ENCODE data around the gene FGF12.

The FGF12 gene

GRCh38 chr3:192365571-192365970, 361.8 kb downstream of the FGF12 start:
- no peaks in the 10 kb centered on the region for H3K4me1 ChIP-seq (ENCODE audit: control insufficient read depth, insufficient read depth, low read depth, low read length)
- no peak overlapping the region for H3K18ac ChIP-seq (ENCODE audit: low read depth in 1 of 2, low read length in 2 of 2)
- no peak overlapping the region for H4K8ac ChIP-seq (ENCODE audit: low read length)
- H3K36me3 ChIP-seq (ENCODE audit: control insufficient read depth in 1 of 2, insufficient read depth in 2 of 2, low read depth in 1 of 2, low read length in 2 of 2), result no peaks in the 10 kb centered on the region
- H3K27ac ChIP-seq (ENCODE audit: low read length, poor library complexity, severe bottlenecking), result no peak overlapping the region
- no peak overlapping the region for H2BK120ac ChIP-seq (ENCODE audit: low read depth, low read length)
- no peak overlapping the region for H3K4me2 ChIP-seq (ENCODE audit: low read length, poor library complexity, severe bottlenecking)
- no peak overlapping the region for H3K9ac ChIP-seq (ENCODE audit: low read length)
- 61% methylated on average over 7 of the region's 7 CpGs for WGBS
- no peak overlapping the region for H3K4me3 ChIP-seq (ENCODE audit: insufficient read depth in 1 of 2, low read depth in 1 of 2, low read length in 2 of 2)
- H2AK5ac ChIP-seq (ENCODE audit: low read length, severe bottlenecking), result no peak overlapping the region
- H3K27me3 ChIP-seq (ENCODE audit: control insufficient read depth in 1 of 2, insufficient read depth in 1 of 2, low read length in 2 of 2), result peaks cover 0 to under 1% of the 10 kb centered on the region in 2 experiments
- no peak overlapping the region for H3K23ac ChIP-seq (ENCODE audit: low read length in 2 of 2)
- no peak overlapping the region for H3K4ac ChIP-seq (ENCODE audit: low read depth in 1 of 2, low read length in 2 of 2)
- H2AFZ ChIP-seq (ENCODE audit: low read depth, low read length), result no peak overlapping the region
- H3K79me1 ChIP-seq (replicated peaks; ENCODE audit: low read length, poor library complexity, severe bottlenecking), result peaks cover 2% of the 10 kb centered on the region
- no peak overlapping the region for H2BK15ac ChIP-seq (ENCODE audit: low read depth, poor library complexity, severe bottlenecking)
- H2BK12ac ChIP-seq (ENCODE audit: low read length in 2 of 2), result no peak overlapping the region
- no peak for DNase-seq
- no peak overlapping the region for H2BK5ac ChIP-seq (ENCODE audit: low read depth, low read length, poor library complexity, severe bottlenecking)
- H3K9me3 ChIP-seq (ENCODE audit: control insufficient read depth, low read length), result no peaks in the 10 kb centered on the region
- H4K91ac ChIP-seq (ENCODE audit: low read length), result no peak overlapping the region
- no peak overlapping the region for H3K14ac ChIP-seq (ENCODE audit: low read length in 2 of 2)

GRCh38 chr3:192364316-192364715, 363.0 kb downstream of the FGF12 start:
- Histone ChIP-seq H3K4me2 (ENCODE audit: low read length, poor library complexity, severe bottlenecking) (no peak overlapping the region), H3K9ac (ENCODE audit: low read length) (no peak overlapping the region), H2AK5ac (ENCODE audit: low read length, severe bottlenecking) (no peak overlapping the region), H3K4ac (ENCODE audit: low read depth in 1 of 2, low read length in 2 of 2) (no peak overlapping the region), H2BK120ac (ENCODE audit: low read depth, low read length) (no peak overlapping the region), H4K91ac (ENCODE audit: low read length) (no peak overlapping the region), H3K14ac (ENCODE audit: low read length in 2 of 2) (no peak overlapping the region), H3K27ac (ENCODE audit: low read length, poor library complexity, severe bottlenecking) (no peak overlapping the region), H3K4me3 (ENCODE audit: insufficient read depth in 1 of 2, low read depth in 1 of 2, low read length in 2 of 2) (no peak overlapping the region), H2BK12ac (ENCODE audit: low read length in 2 of 2) (no peak overlapping the region), H4K8ac (ENCODE audit: low read length) (no peak overlapping the region), H3K18ac (ENCODE audit: low read depth in 1 of 2, low read length in 2 of 2) (no peak overlapping the region), H2BK5ac (ENCODE audit: low read depth, low read length, poor library complexity, severe bottlenecking) (no peak overlapping the region), H2BK15ac (ENCODE audit: low read depth, poor library complexity, severe bottlenecking) (no peak overlapping the region), H3K79me1 (replicated peaks; ENCODE audit: low read length, poor library complexity, severe bottlenecking) (peaks cover 2% of the 10 kb centered on the region), H3K36me3 (ENCODE audit: control insufficient read depth in 1 of 2, insufficient read depth in 2 of 2, low read depth in 1 of 2, low read length in 2 of 2) (no peaks in the 10 kb centered on the region), H3K27me3 (ENCODE audit: control insufficient read depth in 1 of 2, insufficient read depth in 1 of 2, low read length in 2 of 2) (no peaks in the 10 kb centered on the region), H2AFZ (ENCODE audit: low read depth, low read length) (no peak overlapping the region), H3K9me3 (ENCODE audit: control insufficient read depth, low read length) (no peaks in the 10 kb centered on the region), H3K4me1 (ENCODE audit: control insufficient read depth, insufficient read depth, low read depth, low read length) (no peaks in the 10 kb centered on the region), H3K23ac (ENCODE audit: low read length in 2 of 2) (no peak overlapping the region)
- WGBS, result no CpG with 5 or more reads among the region's 1 CpG
- no peak for DNase-seq

DNA sequence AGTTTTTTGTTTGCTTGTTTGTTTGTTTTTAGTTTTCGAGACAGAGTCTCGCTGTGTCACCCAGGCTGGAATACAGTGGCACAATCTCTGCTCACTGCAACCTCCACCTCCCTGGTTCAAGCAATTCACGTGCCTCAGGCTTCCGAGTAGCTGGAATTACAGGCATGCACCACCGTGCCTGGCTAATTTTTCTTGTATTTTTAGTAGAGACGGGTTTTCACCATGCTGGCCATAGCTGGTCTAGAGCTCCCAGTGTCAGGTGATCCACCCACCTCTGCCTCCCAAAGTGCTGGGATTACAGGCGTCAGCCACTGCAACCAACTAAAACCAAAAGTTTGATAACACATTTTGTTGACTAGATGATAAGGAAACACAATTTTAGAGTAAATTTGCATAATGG, 372.7 kb downstream of the FGF12 start:
- no peaks in the 10 kb centered on the region for H3K9me3 ChIP-seq (ENCODE audit: control insufficient read depth, low read length)
- H4K91ac ChIP-seq (ENCODE audit: low read length), result no peak overlapping the region
- H3K79me1 ChIP-seq (replicated peaks; ENCODE audit: low read length, poor library complexity, severe bottlenecking), result no peaks in the 10 kb centered on the region
- no peaks in the 10 kb centered on the region for H3K27me3 ChIP-seq (ENCODE audit: control insufficient read depth in 1 of 2, insufficient read depth in 1 of 2, low read length in 2 of 2)
- DNase-seq, result no peak
- H3K9ac ChIP-seq (ENCODE audit: low read length), result no peak overlapping the region
- H2AFZ ChIP-seq (ENCODE audit: low read depth, low read length), result no peak overlapping the region
- no peak overlapping the region for H3K14ac ChIP-seq (ENCODE audit: low read length in 2 of 2)
- H3K4ac ChIP-seq (ENCODE audit: low read depth in 1 of 2, low read length in 2 of 2), result no peak overlapping the region
- no peak overlapping the region for H3K23ac ChIP-seq (ENCODE audit: low read length in 2 of 2)
- H3K27ac ChIP-seq (ENCODE audit: low read length, poor library complexity, severe bottlenecking), result no peak overlapping the region
- no peak overlapping the region for H4K8ac ChIP-seq (ENCODE audit: low read length)
- H2AK5ac ChIP-seq (ENCODE audit: low read length, severe bottlenecking), result no peak overlapping the region
- H2BK12ac ChIP-seq (ENCODE audit: low read length in 2 of 2), result no peak overlapping the region
- H3K4me3 ChIP-seq (ENCODE audit: insufficient read depth in 1 of 2, low read depth in 1 of 2, low read length in 2 of 2), result no peak overlapping the region
- H2BK120ac ChIP-seq (ENCODE audit: low read depth, low read length), result no peak overlapping the region
- H3K36me3 ChIP-seq (ENCODE audit: control insufficient read depth in 1 of 2, insufficient read depth in 2 of 2, low read depth in 1 of 2, low read length in 2 of 2), result no peaks in the 10 kb centered on the region
- no peak overlapping the region for H2BK15ac ChIP-seq (ENCODE audit: low read depth, poor library complexity, severe bottlenecking)
- no peak overlapping the region for H2BK5ac ChIP-seq (ENCODE audit: low read depth, low read length, poor library complexity, severe bottlenecking)
- WGBS, result 54% methylated on average over 5 of the region's 7 CpGs
- H3K18ac ChIP-seq (ENCODE audit: low read depth in 1 of 2, low read length in 2 of 2), result no peak overlapping the region
- no peaks in the 10 kb centered on the region for H3K4me1 ChIP-seq (ENCODE audit: control insufficient read depth, insufficient read depth, low read depth, low read length)
- H3K4me2 ChIP-seq (ENCODE audit: low read length, poor library complexity, severe bottlenecking), result no peak overlapping the region

GRCh38 chr3:192352142-192352541, 375.2 kb downstream of the FGF12 start:
- H3K36me3 ChIP-seq (ENCODE audit: control insufficient read depth in 1 of 2, insufficient read depth in 2 of 2, low read depth in 1 of 2, low read length in 2 of 2), result no peaks in the 10 kb centered on the region
- H3K18ac ChIP-seq (ENCODE audit: low read depth in 1 of 2, low read length in 2 of 2), result no peak overlapping the region
- no peak overlapping the region for H3K23ac ChIP-seq (ENCODE audit: low read length in 2 of 2)
- H3K14ac ChIP-seq (ENCODE audit: low read length in 2 of 2), result no peak overlapping the region
- H3K27me3 ChIP-seq (ENCODE audit: control insufficient read depth in 1 of 2, insufficient read depth in 1 of 2, low read length in 2 of 2), result no peaks in the 10 kb centered on the region
- H3K79me1 ChIP-seq (replicated peaks; ENCODE audit: low read length, poor library complexity, severe bottlenecking), result no peaks in the 10 kb centered on the region
- no peak overlapping the region for H2BK120ac ChIP-seq (ENCODE audit: low read depth, low read length)
- no peak overlapping the region for H4K8ac ChIP-seq (ENCODE audit: low read length)
- no peak overlapping the region for H3K9ac ChIP-seq (ENCODE audit: low read length)
- H3K4me1 ChIP-seq (ENCODE audit: control insufficient read depth, insufficient read depth, low read depth, low read length), result no peaks in the 10 kb centered on the region
- no peak overlapping the region for H2BK5ac ChIP-seq (ENCODE audit: low read depth, low read length, poor library complexity, severe bottlenecking)
- H3K9me3 ChIP-seq (ENCODE audit: control insufficient read depth, low read length), result no peaks in the 10 kb centered on the region
- no peak overlapping the region for H2BK15ac ChIP-seq (ENCODE audit: low read depth, poor library complexity, severe bottlenecking)
- no peak overlapping the region for H3K4me2 ChIP-seq (ENCODE audit: low read length, poor library complexity, severe bottlenecking)
- DNase-seq, result no peak
- H2BK12ac ChIP-seq (ENCODE audit: low read length in 2 of 2), result no peak overlapping the region
- H3K4me3 ChIP-seq (ENCODE audit: insufficient read depth in 1 of 2, low read depth in 1 of 2, low read length in 2 of 2), result no peak overlapping the region
- no peak overlapping the region for H3K4ac ChIP-seq (ENCODE audit: low read depth in 1 of 2, low read length in 2 of 2)
- H4K91ac ChIP-seq (ENCODE audit: low read length), result no peak overlapping the region
- H2AFZ ChIP-seq (ENCODE audit: low read depth, low read length), result no peak overlapping the region
- no peak overlapping the region for H3K27ac ChIP-seq (ENCODE audit: low read length, poor library complexity, severe bottlenecking)
- H2AK5ac ChIP-seq (ENCODE audit: low read length, severe bottlenecking), result no peak overlapping the region
